NAMALWA (cell line): ENCODE measurements around the gene PDE6D.
"Not testable (repeated sequence)": the region's sequence is repeated elsewhere in the genome, so short reads cannot be mapped to it uniquely, and the experiment has no call there.

ENCODE experiments used
- DNase-seq: peaks from one replicate; pipeline ENCODE4 v3.0.0-alpha.2; 2015; ENCODE audit warnings: low spot score

Gene PDE6D

GRCh38 chr2:231718799-231719198, 62.3 kb downstream of the PDE6D start:
- DNase-seq: no peak

GRCh38 chr2:231717281-231718171, 63.6 kb downstream of the PDE6D start:
- peak; percentile 96 for DNase-seq

GRCh38 chr2:231716666-231717280, 64.3 kb downstream of the PDE6D start:
- DNase-seq: peak; percentile 57

DNA sequence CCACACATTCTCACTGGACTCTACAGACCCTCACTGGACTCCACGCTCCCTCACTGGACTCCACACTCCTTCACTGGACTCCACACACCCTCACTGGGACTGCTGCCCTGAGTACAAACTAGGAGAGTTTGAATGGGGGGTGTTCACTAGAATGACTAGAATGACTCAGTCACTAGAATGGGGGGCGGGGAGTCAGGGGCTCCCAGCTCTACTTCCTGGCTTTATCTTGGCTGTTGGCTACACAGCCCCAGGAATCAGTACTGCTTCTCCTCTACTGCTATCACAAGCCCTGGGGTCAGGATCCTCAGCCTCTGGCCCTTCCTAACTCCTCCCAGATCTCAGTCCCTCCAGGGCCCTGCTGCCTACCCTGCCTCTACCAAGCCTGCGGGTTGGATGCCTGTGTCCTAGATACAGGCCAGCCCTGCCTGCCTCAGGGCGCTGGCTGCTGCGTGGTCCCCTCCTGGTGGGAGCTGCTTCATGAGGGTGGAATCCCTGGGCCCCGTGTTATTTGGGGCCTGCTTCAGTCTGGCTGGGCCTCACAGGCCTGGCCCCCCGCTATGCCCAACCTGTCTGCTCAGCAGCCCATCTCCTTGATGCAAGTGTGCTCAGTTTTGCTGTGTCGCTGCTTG, 65.0 kb downstream of the PDE6D start:
- peak; percentile 43 for DNase-seq

GRCh38 chr2:231715499-231715837, 65.6 kb downstream of the PDE6D start:
- DNase-seq: no peak

DNA sequence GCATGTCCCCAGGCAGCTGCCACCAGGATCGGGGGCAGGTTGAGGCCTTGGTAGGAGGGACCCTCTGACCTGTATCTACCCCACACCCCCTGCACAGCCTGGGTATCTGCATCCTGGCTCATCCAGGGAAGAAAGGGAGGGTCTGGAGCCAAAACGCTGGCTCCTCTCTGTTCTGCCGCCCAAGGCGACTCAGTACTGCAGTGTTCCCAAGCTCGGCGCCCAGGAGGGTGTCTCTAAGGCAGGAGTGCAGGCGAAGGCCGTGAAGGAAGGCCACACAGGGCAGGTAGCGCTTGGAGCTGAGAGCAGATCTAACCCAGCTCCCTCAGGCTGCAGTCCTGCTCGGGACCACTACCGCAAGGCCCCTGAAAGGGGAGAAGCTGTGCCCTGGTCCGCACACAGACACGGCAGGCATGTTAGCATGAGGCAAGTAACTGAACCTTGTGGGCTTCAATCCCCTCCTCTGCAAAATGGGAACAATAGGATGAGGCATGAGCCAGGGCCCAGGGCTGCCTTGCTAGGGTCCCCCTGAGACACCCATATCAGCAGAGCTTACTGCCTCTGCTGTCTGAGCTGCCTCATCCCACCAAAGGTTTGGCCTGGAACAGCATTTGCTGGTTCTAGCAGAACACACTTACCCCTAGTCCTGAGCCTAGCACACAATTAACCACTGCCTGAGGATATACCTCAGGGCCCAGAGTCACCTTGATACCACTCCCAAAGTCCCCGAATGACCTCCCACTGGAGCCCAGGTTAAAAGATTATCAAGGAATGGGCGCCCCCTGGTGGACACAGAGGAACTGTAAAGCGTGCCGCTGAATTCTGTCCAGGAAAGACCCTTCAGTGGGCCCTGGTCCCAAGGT, 66.2 kb downstream of the PDE6D start:
- DNase-seq: peak; percentile 91

GRCh38 chr2:231713730-231714638, 67.1 kb downstream of the PDE6D start:
- peak; percentile 96 for DNase-seq

GRCh38 chr2:231713406-231713729, 67.7 kb downstream of the PDE6D start:
- not testable (repeated sequence) for DNase-seq

- DNase-seq: peak; percentile 52
Measured at GRCh38 chr2:231712451-231713021, 68.5 kb downstream of the PDE6D start.

- peak; percentile 44 for DNase-seq
Measured at GRCh38 chr2:231711677-231712450, 69.2 kb downstream of the PDE6D start.

DNA sequence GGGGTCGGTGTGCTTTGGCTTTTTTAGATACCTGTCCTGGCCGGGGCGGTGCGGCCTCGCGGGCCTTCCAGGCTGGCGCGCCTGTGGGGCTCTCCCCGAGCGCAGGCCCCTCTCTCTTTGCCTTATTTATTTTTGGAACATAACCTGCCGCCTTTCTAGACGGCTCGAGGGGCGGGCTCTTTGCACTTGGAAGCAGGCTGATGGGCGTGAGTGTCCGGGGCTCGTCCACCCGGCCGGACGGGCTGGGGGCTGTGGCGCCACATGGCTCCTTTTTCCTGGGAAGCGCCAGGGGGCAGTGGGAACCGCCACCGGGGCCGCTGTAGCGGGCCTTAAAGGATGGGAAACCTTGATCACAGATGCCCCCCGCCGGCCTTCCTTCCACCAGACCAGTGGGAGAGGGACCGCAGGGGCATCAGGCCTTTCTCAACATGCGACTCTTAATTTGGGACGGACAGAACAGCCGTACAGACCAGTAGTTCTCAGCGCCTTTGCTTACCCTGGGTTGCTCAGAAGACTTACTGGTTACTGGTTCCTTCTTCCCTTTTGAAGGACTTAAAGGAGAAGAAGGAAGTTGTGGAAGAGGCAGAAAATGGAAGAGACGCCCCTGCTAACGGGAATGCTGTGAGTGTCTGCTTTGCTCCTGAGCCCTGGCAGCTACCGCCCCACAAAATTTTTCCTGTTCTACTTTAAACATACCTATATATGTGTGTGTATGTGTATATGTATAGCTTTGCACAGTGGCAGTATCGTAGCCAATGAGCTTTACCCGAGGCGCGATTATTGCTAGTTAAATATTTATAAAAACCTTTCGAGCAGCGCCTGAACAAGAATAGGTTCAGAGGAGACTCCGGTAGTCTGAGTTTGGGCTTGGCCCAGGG, 70.0 kb downstream of the PDE6D start:
- peak; percentile 42 for DNase-seq

GRCh38 chr2:231709981-231710798, 70.9 kb downstream of the PDE6D start:
- peak; percentile 89 for DNase-seq

GRCh38 chr2:231709636-231709980, 71.5 kb downstream of the PDE6D start:
- DNase-seq: no peak

DNA sequence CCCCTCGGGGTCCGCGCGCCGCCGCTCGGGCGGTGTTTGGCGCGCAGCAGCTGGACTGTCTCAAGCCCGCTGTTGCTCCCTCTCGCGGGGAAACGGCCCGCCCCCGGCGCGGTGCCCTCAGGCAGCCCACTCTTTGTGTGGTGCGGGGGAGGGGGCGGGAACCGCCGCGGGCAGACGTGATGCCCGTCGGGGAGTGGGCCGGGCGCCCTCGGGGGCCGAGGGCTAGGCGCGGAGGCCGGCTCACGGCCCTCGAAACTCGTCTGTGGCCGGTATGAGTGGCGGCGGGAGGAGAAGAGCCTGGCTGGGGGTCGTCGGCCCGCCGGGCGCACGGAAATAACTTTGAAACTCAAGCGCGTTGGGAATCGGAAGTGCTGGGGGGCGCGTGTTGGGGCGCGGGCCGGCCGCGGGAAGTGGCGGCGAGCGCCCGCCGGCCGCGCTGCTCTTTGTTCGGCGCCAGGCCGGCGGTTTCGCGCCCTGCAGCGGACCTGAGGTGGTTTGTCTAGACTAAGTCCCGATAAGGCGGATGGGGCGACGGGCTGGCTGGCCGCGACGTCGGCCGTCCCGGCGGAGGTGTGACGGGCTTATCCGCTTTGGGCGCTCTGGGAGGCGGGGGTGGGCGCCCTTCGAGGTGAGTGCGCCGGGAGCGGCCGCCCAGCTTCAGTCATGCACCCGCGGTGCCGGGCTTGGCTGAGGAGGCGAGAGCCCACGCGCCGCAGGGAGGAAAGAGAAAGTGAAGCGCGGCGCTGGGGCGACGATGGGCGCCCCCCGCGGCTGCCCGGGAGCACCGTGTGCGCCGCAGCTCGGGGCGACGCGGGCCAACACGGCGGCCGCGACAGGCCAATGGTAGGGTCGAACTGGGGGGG, 72.1 kb downstream of the PDE6D start:
- DNase-seq: peak; percentile 61

DNA sequence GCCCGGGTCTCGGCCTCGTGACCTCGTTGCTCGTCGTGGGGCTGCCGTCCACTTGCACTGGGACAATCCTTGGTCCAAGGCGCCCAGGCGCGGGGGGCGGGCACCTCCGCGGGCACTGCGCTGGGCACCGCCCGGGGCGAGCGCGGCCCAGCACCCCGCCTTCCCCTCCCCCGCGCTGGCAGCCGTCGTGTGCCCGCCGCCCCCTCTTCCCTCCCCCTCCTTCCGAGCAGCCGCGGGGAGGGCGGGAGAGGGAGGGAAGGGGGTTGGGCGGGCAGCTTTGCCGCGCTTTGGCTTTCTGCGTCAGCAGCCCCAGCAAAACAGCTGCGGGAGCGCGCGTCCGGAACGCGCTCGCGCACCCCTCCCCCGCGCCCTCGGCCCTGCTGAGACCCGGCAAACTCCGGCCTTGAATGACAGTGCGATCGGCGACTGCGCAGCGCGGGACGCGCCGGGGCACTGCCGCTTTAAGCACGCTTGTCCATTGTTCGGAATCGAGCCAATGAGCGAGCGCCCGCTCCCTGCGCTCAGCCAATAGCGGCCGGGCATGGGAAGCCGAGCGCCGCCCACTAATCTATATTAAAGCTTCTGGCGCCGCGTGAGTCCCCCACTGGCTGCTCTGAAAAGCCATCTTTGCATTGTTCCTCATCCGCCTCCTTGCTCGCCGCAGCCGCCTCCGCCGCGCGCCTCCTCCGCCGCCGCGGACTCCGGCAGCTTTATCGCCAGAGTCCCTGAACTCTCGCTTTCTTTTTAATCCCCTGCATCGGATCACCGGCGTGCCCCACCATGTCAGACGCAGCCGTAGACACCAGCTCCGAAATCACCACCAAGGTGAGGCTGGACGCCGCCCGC, 72.9 kb downstream of the PDE6D start, which contains the start of gene PTMA:
TSS of gene PTMA (plus strand) at position 599 of the 846 bp plus-strand sequence. CDS start at position 781, 182 bp downstream.
- peak; percentile 99 for DNase-seq

GRCh38 chr2:231707625-231707926, 73.5 kb downstream of the PDE6D start:
- no peak for DNase-seq
